Measurements from ENCODE around the gene RPL19. TPM values are rescaled to one million over a fixed set of nuclear protein-coding genes. Genes with fewer than 3 reads are reported as not detected.

Gene RPL19
- total RNA-seq, 1 donor from 2014 or later, result 3,324 TPM

GRCh38 chr17:39235555-39236449, 35.7 kb downstream of the RPL19 start:
- intact Hi-C loops (cut with micrococcal nuclease), result no loop called here
- Mint-ChIP-seq H3K36me3 (ENCODE audit: low read depth) (no peaks in the 10 kb centered on the region), H3K27ac (no peak overlapping the region), H3K4me3 (no peak overlapping the region), H3K9me3 (no peaks in the 10 kb centered on the region), H3K27me3 (peaks cover 15% of the 10 kb centered on the region), H3K4me1 (peaks cover 27% of the 10 kb centered on the region)
- ChIA-PET POLR2A (interaction anchor here (0.6 to 1.0 kb wide), 3 partner anchors 9 to 315 kb away, joined by 4 to 8 read pairs (median 4); partner anchors contain the start of gene RPL19), CTCF (interaction anchor here (0.7 to 13.1 kb wide), 6 partner anchors 9 to 253 kb away, joined by 3 to 151 read pairs (median 4); no protein-coding TSS in a partner anchor)
- no peak for TF ChIP-seq CTCF (IDR thresholded peaks at IDR 0.05)
- DNase-seq (no peak), ATAC-seq (ENCODE audit: low read depth) (peak; percentile 27)

- peaks cover 12% of the 10 kb centered on the region for H3K27me3 Mint-ChIP-seq
- no peaks in the 10 kb centered on the region for H3K9me3 Mint-ChIP-seq
- intact Hi-C loops (cut with micrococcal nuclease), result no loop called here
- no peak overlapping the region for H3K27ac Mint-ChIP-seq
- no peaks in the 10 kb centered on the region for H3K36me3 Mint-ChIP-seq (ENCODE audit: low read depth)
- ChIA-PET POLR2A (interaction anchor here (0.6 to 1.0 kb wide), 3 partner anchors 8 to 314 kb away, joined by 4 to 8 read pairs (median 4); partner anchors contain the start of gene RPL19), CTCF (interaction anchor here (0.7 to 13.1 kb wide), 5 partner anchors 8 to 254 kb away, joined by 3 to 151 read pairs (median 5); no protein-coding TSS in a partner anchor)
- no peak for ATAC-seq (ENCODE audit: low read depth)
- H3K4me3 Mint-ChIP-seq, result no peak overlapping the region
- H3K4me1 Mint-ChIP-seq, result peaks cover 27% of the 10 kb centered on the region
- TF ChIP-seq CTCF (IDR thresholded peaks at IDR 0.05), result no peak
- no peak for DNase-seq
These were observed 36.4 kb downstream of the RPL19 start for GRCh38 chr17:39236450-39236927.

GRCh38 chr17:39236981-39237441, 36.9 kb downstream of the RPL19 start:
- Mint-ChIP-seq H3K9me3 (no peaks in the 10 kb centered on the region), H3K4me3 (no peak overlapping the region), H3K27ac (no peak overlapping the region), H3K4me1 (peaks cover 23% of the 10 kb centered on the region), H3K27me3 (peaks cover 9% of the 10 kb centered on the region), H3K36me3 (ENCODE audit: low read depth) (no peaks in the 10 kb centered on the region)
- intact Hi-C loops (cut with micrococcal nuclease), result no loop called here
- CTCF ChIA-PET, result interaction anchor here (2.2 to 13.1 kb wide), 2 partner anchors 7 to 30 kb away, joined by 18 to 151 read pairs; no protein-coding TSS in a partner anchor
- POLR2A ChIA-PET, result no interaction called here
- DNase-seq, result no peak
- TF ChIP-seq CTCF (IDR thresholded peaks at IDR 0.05), result no peak
- ATAC-seq (ENCODE audit: low read depth), result no peak

GRCh38 chr17:39237586-39237985, 37.5 kb downstream of the RPL19 start:
- Mint-ChIP-seq H3K36me3 (ENCODE audit: low read depth) (no peaks in the 10 kb centered on the region), H3K9me3 (no peaks in the 10 kb centered on the region), H3K4me3 (no peak overlapping the region), H3K4me1 (peaks cover 20% of the 10 kb centered on the region), H3K27me3 (peaks cover 6% of the 10 kb centered on the region), H3K27ac (no peak overlapping the region)
- ChIA-PET POLR2A (interaction anchor here (1.0 to 1.8 kb wide), 4 partner anchors 12 to 224 kb away, joined by 3 to 17 read pairs (median 4); partner anchors contain the start of genes CDK12, RPL19 and STAC2), CTCF (interaction anchor here (1.4 to 13.1 kb wide), 3 partner anchors 14 to 73 kb away, joined by 3 to 151 read pairs (median 5); no protein-coding TSS in a partner anchor)
- DNase-seq (no peak), ATAC-seq (ENCODE audit: low read depth) (no peak)
- no peak for TF ChIP-seq CTCF (IDR thresholded peaks at IDR 0.05)
- intact Hi-C loops (cut with micrococcal nuclease), result no loop called here

Data from activated B cell treated with CpG ODN at 0.5 μM for 24 hours (primary cell).